HCT116 (cell line): ENCODE data around the gene PKNOX2. TPM values are rescaled to one million over a fixed set of nuclear protein-coding genes. Genes with fewer than 3 reads are reported as not detected.

ENCODE experiments used
- ATAC-seq: fragments of 200-7000 bp; cut with Tn5 transposase; 2 replicates; pipeline ENCODE4 v1.9.1; 2020; ENCODE audit warnings: mild to moderate bottlenecking, moderate library complexity
- BruUV-seq: library from RNA; stranded (reverse); fragments of 400-500 nt; replicated peaks from 2 replicates; lab custom pipeline; 2021; lab: Mats Ljungman, UMichigan
- CTCF ChIA-PET: fragments of 300-600 bp; sonication (Branson Sonifier 250); formaldehyde crosslinking; loops from one replicate; lab custom pipeline; 2021; ENCODE audit warnings: antibody characterized with exemption; lab: Charles Lee
- POLR2A ChIA-PET: fragments of 300-600, 350-600 bp; sonication (Branson Sonifier 250); formaldehyde crosslinking; loops from one replicate; lab custom pipeline; 2021; ENCODE audit warnings: antibody characterized with exemption; lab: Charles Lee
- RAD21 ChIA-PET, 2 experiments: fragments of 300-600 bp; sonication (Branson Sonifier 250); formaldehyde crosslinking; loops; one replicate each; lab custom pipeline; 2023; ENCODE audit warnings: low total read pairs in 2 of 2; ENCODE audit not compliant: uncharacterized antibody in 2 of 2, unreplicated experiment in 2 of 2, low non-redundant PET in 1 of 2; lab: Charles Lee
- DNase-seq: peaks from one replicate; pipeline ENCODE4 v3.0.0-alpha.2; 2010; ENCODE audit warnings: low read depth, low spot score
- H2AFZ ChIP-seq: fragments of 200-600 bp; shearing (Covaris generic), sonication (generic); 2 replicates; pipeline ENCODE4 v1.6.1; 2017; ENCODE audit warnings: low read depth, mixed run types, mixed read lengths, antibody characterized with exemption, low read length; ENCODE audit not compliant: poor library complexity, severe bottlenecking
- H3K27ac ChIP-seq: 2 replicates; pipeline ENCODE4 v1.5.1; 2012; ENCODE audit warnings: low read depth, low read length
- H3K27me3 ChIP-seq: fragments of 200-600 bp; sonication (generic); 2 replicates; pipeline ENCODE4 v1.6.1; 2016; ENCODE audit warnings: mixed run types, low read length, mixed read lengths; ENCODE audit not compliant: insufficient read depth
- H3K36me3 ChIP-seq, 2 experiments: fragments of 200-500 bp in 1 of 2; fragments of 200-600 bp in 1 of 2; sonication (Bioruptor generic) in 1 of 2; sonication (generic) in 1 of 2; 2 replicates each; pipeline versions ENCODE4 v1.5.1 to v1.6.1; 2014 to 2016; ENCODE audit warnings: low read length in 2 of 2, inconsistent platforms in 1 of 2, mixed read lengths in 1 of 2, mixed run types in 1 of 2; ENCODE audit not compliant: insufficient read depth in 2 of 2, control insufficient read depth in 1 of 2
- H3K4me1 ChIP-seq, 2 experiments: fragments of 200-600 bp in 1 of 2; sonication (generic) in 1 of 2; 2 replicates each; pipeline versions ENCODE4 v1.5.1 to v1.6.1; 2012 to 2017; ENCODE audit warnings: low read length in 2 of 2, inconsistent platforms in 1 of 2, mild to moderate bottlenecking in 1 of 2, mixed read lengths in 1 of 2, mixed run types in 1 of 2, moderate library complexity in 1 of 2; ENCODE audit not compliant: insufficient read depth in 2 of 2, control insufficient read depth in 1 of 2
- H3K4me2 ChIP-seq: fragments of 200-600 bp; sonication (generic); 2 replicates; pipeline ENCODE4 v1.6.1; 2017; ENCODE audit warnings: mixed run types, low read length, mixed read lengths
- H3K4me3 ChIP-seq, 2 experiments: fragments of 200-600 bp in 1 of 2; sonication (generic) in 1 of 2; replicated peaks in 1 of 2; 2 replicates each; pipeline ENCODE4 v1.5.1; 2011 to 2016; ENCODE audit warnings: low read length in 2 of 2, control low read depth in 1 of 2, low read depth in 1 of 2, mild to moderate bottlenecking in 1 of 2, mixed read lengths in 1 of 2, mixed run types in 1 of 2
- H3K79me2 ChIP-seq: fragments of 200-600 bp; sonication (generic); 2 replicates; pipeline ENCODE4 v1.6.1; 2017; ENCODE audit warnings: mild to moderate bottlenecking, mixed run types, low read length, moderate library complexity, mixed read lengths; ENCODE audit not compliant: insufficient read depth
- H3K9ac ChIP-seq: fragments of 200-600 bp; sonication (generic); 2 replicates; pipeline ENCODE4 v1.6.1; 2016; ENCODE audit warnings: low read length, mixed read lengths
- H3K9me2 ChIP-seq: fragments of 200-600 bp; sonication (generic), shearing (Covaris generic); 2 replicates; pipeline ENCODE4 v1.6.1; 2017; ENCODE audit warnings: mixed run types, mild to moderate bottlenecking, moderate library complexity; ENCODE audit not compliant: insufficient read depth
- H3K9me3 ChIP-seq, 2 experiments: fragments of 200-500 bp in 1 of 2; fragments of 200-600 bp in 1 of 2; sonication (Bioruptor generic) in 1 of 2; sonication (generic) in 1 of 2; 2 replicates each; pipeline ENCODE4 v1.6.1; 2014 to 2017; ENCODE audit warnings: low read length in 2 of 2, mixed read lengths in 2 of 2, inconsistent platforms in 1 of 2, low read depth in 1 of 2, mild to moderate bottlenecking in 1 of 2, mixed run types in 1 of 2, moderate library complexity in 1 of 2; ENCODE audit not compliant: control insufficient read depth in 1 of 2, insufficient read depth in 1 of 2
- H4K20me1 ChIP-seq: fragments of 200-600 bp; sonication (generic), shearing (Covaris generic); 2 replicates; pipeline ENCODE4 v1.6.1; 2017; ENCODE audit warnings: mixed run types, mild to moderate bottlenecking, moderate library complexity; ENCODE audit not compliant: insufficient read depth
- EGR1 ChIP-seq: IDR thresholded peaks from 2 replicates; pipeline ENCODE4 v1.6.1; 2012; ENCODE audit warnings: low read depth
- ELF1 ChIP-seq: IDR thresholded peaks from 2 replicates; pipeline ENCODE4 v1.6.1; 2012; ENCODE audit warnings: low read depth, borderline replicate concordance
- EZH2 ChIP-seq: fragments of 200-600 bp; sonication (generic); IDR thresholded peaks from 2 replicates; pipeline ENCODE4 v1.6.1; 2017; ENCODE audit warnings: antibody characterized with exemption, mixed run types
- EZH2phosphoT487 ChIP-seq: fragments of 200-600 bp; IDR thresholded peaks from 2 replicates; pipeline ENCODE4 v1.6.1; 2018; ENCODE audit warnings: antibody characterized with exemption, borderline replicate concordance
- FOSL1 ChIP-seq: IDR thresholded peaks from 2 replicates; pipeline ENCODE4 v1.6.1; 2012; ENCODE audit warnings: low read depth
- POLR2A ChIP-seq: IDR thresholded peaks from 2 replicates; pipeline ENCODE4 v1.7.0; 2011; ENCODE audit warnings: borderline replicate concordance; ENCODE audit not compliant: insufficient read depth, insufficient read length; ENCODE audit errors: extremely low read depth
- POLR2AphosphoS5 ChIP-seq: IDR thresholded peaks from 2 replicates; pipeline ENCODE4 v1.6.1; 2011; ENCODE audit warnings: mild to moderate bottlenecking, low read depth, low read length, moderate library complexity
- SIN3A ChIP-seq: IDR thresholded peaks from 2 replicates; pipeline ENCODE4 v1.6.1; 2012; ENCODE audit warnings: low read depth
- SRF ChIP-seq: IDR thresholded peaks from 2 replicates; pipeline ENCODE4 v1.6.1; 2012; ENCODE audit warnings: low read depth
- TCF7L2 ChIP-seq: IDR thresholded peaks from 2 replicates; pipeline ENCODE4 v1.7.0; 2011; ENCODE audit warnings: borderline replicate concordance, inconsistent platforms; ENCODE audit not compliant: insufficient read depth, insufficient read length; ENCODE audit errors: extremely low read depth
- YY1 ChIP-seq: IDR thresholded peaks from 2 replicates; pipeline ENCODE4 v1.6.1; 2011; ENCODE audit warnings: low read length, low read depth, moderate library complexity, mild to moderate bottlenecking; ENCODE audit not compliant: insufficient replicate concordance; ENCODE audit errors: extremely low read depth
- intact Hi-C: fragments of 100-400 bp; cut with micrococcal nuclease; formaldehyde crosslinking; loops from 2 replicates; pipeline ENCODE4 v1.10.0; 2022
- total RNA-seq: library from RNA; stranded (reverse); gene quantifications from one replicate; pipeline ENCODE4 v1.2.1, GENCODE V29; 2021; ENCODE audit not compliant: unreplicated experiment
- TF ChIP-seq, protein P1 (sequence below): IDR thresholded peaks from 2 replicates; pipeline ENCODE4 v1.6.1; 2012
- TF ChIP-seq, protein P2 (sequence below): IDR thresholded peaks from 2 replicates; pipeline ENCODE4 v1.6.1; 2012
- TF ChIP-seq, protein P3 (sequence below): IDR thresholded peaks from 2 replicates; pipeline ENCODE4 v1.6.1; 2012; ENCODE audit warnings: low read depth
- TF ChIP-seq, protein P4 (sequence below), 3 experiments: fragments of 200-600 bp in 1 of 3; sonication (generic) in 1 of 3; IDR thresholded peaks in 2 of 3; conservative IDR thresholded peaks in 1 of 3; 2 replicates each; pipeline ENCODE4 v1.5.1; 2012 to 2017; ENCODE audit warnings: low read depth in 2 of 3, low read length in 2 of 3, antibody characterized with exemption in 1 of 3, borderline replicate concordance in 1 of 3, control low read depth in 1 of 3, mild to moderate bottlenecking in 1 of 3, mixed read lengths in 1 of 3, mixed run types in 1 of 3, moderate library complexity in 1 of 3; ENCODE audit not compliant: insufficient read depth in 1 of 3

The PKNOX2 gene
- total RNA-seq, 1 experiment from 2014 or later, result 0.20 TPM

DNA sequence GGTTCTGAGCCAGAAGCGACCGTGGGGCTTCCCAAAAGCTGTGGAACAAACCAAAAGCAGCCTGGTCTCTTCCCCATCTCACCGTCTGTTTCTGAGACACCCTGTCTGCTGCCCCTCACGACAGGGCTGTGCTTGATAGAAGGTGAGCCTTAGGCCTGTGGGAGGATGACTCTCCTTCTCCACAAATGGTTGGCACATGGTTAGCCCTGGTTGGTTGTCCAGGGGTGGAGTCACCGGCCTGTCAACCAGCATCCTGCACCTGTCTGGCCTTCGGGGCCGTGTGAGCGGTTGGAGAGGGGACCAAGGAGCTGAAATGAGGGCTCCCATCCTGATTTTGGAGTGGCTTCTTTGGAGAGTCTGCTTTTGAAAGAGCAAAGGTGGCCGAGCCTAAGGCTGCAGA is 135.3 kb downstream of the PKNOX2 start (continued):
- no peak for TF ChIP-seq EZH2phosphoT487
- no peak for TF ChIP-seq ELF1
- TF ChIP-seq, protein P1, sequence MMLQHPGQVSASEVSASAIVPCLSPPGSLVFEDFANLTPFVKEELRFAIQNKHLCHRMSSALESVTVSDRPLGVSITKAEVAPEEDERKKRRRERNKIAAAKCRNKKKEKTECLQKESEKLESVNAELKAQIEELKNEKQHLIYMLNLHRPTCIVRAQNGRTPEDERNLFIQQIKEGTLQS, result no peak

DNA sequence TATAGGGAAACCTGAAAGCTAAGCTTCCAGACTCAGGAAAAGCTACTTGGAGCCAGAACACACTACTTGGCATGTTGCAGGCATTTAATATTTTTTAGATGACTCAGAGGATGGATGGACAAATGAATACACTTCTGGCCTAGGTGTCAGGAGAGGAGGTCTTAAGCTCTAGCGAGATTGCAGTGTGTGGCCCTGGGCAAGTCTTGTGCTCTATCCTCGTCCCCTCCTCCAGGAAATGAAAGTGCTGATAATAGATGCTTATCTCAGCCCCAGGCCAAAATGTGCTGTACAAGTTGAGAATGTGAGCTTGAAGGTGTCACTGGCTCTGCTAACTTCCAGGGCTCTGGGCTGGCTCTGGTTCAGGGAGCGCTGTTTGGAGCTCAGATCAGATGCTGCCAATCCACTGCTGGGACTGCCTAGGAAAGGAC is 136.3 kb downstream of the PKNOX2 start:
- ChIA-PET CTCF (interaction anchor here (1.2 kb wide), 1 partner anchor 210 kb away, joined by 3 read pairs; no protein-coding TSS in a partner anchor), RAD21 (no interaction called here), POLR2A (interaction anchor here (1.3 kb wide), 1 partner anchor 23 kb away, joined by 3 read pairs; no protein-coding TSS in a partner anchor)
- no peaks in the 10 kb centered on the region for H3K9me2 ChIP-seq
- DNase-seq (no peak), ATAC-seq (peak; percentile 72)
- H3K4me3 ChIP-seq, result no peak overlapping the region
- BruUV-seq, result no TSS peak
- intact Hi-C loops, result no loop called here
- no peaks in the 10 kb centered on the region for H3K36me3 ChIP-seq
- no peak for TF ChIP-seq SIN3A
- no peak for TF ChIP-seq TCF7L2
- TF ChIP-seq, protein P2, sequence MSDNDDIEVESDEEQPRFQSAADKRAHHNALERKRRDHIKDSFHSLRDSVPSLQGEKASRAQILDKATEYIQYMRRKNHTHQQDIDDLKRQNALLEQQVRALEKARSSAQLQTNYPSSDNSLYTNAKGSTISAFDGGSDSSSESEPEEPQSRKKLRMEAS, result no peak
- no peak for TF ChIP-seq POLR2A
- no peak for TF ChIP-seq SRF
- no peak for TF ChIP-seq POLR2AphosphoS5
- no peak for TF ChIP-seq ELF1
- TF ChIP-seq, protein P3, sequence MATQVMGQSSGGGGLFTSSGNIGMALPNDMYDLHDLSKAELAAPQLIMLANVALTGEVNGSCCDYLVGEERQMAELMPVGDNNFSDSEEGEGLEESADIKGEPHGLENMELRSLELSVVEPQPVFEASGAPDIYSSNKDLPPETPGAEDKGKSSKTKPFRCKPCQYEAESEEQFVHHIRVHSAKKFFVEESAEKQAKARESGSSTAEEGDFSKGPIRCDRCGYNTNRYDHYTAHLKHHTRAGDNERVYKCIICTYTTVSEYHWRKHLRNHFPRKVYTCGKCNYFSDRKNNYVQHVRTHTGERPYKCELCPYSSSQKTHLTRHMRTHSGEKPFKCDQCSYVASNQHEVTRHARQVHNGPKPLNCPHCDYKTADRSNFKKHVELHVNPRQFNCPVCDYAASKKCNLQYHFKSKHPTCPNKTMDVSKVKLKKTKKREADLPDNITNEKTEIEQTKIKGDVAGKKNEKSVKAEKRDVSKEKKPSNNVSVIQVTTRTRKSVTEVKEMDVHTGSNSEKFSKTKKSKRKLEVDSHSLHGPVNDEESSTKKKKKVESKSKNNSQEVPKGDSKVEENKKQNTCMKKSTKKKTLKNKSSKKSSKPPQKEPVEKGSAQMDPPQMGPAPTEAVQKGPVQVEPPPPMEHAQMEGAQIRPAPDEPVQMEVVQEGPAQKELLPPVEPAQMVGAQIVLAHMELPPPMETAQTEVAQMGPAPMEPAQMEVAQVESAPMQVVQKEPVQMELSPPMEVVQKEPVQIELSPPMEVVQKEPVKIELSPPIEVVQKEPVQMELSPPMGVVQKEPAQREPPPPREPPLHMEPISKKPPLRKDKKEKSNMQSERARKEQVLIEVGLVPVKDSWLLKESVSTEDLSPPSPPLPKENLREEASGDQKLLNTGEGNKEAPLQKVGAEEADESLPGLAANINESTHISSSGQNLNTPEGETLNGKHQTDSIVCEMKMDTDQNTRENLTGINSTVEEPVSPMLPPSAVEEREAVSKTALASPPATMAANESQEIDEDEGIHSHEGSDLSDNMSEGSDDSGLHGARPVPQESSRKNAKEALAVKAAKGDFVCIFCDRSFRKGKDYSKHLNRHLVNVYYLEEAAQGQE, result no peak
- no peak for TF ChIP-seq EZH2
- TF ChIP-seq EZH2phosphoT487, result no peak
- no peak for TF ChIP-seq EGR1
- no peak for TF ChIP-seq FOSL1
- TF ChIP-seq, protein P4, sequence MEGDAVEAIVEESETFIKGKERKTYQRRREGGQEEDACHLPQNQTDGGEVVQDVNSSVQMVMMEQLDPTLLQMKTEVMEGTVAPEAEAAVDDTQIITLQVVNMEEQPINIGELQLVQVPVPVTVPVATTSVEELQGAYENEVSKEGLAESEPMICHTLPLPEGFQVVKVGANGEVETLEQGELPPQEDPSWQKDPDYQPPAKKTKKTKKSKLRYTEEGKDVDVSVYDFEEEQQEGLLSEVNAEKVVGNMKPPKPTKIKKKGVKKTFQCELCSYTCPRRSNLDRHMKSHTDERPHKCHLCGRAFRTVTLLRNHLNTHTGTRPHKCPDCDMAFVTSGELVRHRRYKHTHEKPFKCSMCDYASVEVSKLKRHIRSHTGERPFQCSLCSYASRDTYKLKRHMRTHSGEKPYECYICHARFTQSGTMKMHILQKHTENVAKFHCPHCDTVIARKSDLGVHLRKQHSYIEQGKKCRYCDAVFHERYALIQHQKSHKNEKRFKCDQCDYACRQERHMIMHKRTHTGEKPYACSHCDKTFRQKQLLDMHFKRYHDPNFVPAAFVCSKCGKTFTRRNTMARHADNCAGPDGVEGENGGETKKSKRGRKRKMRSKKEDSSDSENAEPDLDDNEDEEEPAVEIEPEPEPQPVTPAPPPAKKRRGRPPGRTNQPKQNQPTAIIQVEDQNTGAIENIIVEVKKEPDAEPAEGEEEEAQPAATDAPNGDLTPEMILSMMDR (IDR thresholded peaks at IDR 0.05 in 2 of 3, conservative IDR thresholded peaks at IDR 0.05 in 1 of 3; ENCODE audit: borderline replicate concordance in 1 of 3, insufficient read depth in 1 of 3, low read depth in 2 of 3, low read length in 2 of 3), result no peak
- no peak for TF ChIP-seq YY1
- no peak overlapping the region for H3K4me2 ChIP-seq
- no peaks in the 10 kb centered on the region for H3K79me2 ChIP-seq
- H3K9ac ChIP-seq, result no peak overlapping the region
- H3K4me1 ChIP-seq, result peaks cover 5 to 10% of the 10 kb centered on the region in 2 experiments; a peak in 2 of 4 replicates
- no peak overlapping the region for H3K27ac ChIP-seq
- H4K20me1 ChIP-seq, result no peaks in the 10 kb centered on the region
- no peaks in the 10 kb centered on the region for H3K9me3 ChIP-seq
- H3K27me3 ChIP-seq, result peaks cover 6% of the 10 kb centered on the region; the same call in 1 of the 2 replicates
- H2AFZ ChIP-seq, result no peak overlapping the region
